ENCODE measurements around the gene PRKCE. TPM values are rescaled to one million over a fixed set of nuclear protein-coding genes. Genes with fewer than 3 reads are reported as not detected.

The PRKCE gene
- total RNA-seq, 1 experiment from 2014 or later = 1.3 TPM

DNA sequence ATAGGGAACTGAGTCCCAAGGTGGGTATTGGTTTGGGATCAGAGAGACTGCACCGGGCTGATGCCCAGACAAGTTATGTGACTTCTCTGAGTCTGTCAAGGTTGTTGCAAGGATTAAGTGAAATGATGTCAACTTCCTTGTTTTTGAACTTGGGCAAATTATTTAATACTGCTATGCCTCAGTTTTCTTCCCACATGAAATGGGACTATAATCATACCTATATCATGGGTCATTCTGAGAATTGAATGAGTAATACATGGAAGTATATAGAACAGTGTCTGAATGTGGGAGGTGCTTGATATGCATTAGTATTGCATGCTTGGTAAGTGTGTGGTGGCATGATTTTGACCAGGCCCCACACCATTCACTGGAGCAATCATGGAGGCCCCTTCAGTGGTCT lies 99.0 kb downstream of the PRKCE start:
- Histone ChIP-seq H3K79me1 (ENCODE audit: insufficient read depth, low read depth, low read length, poor library complexity, severe bottlenecking) (no peaks in the 10 kb centered on the region), H3K23ac (ENCODE audit: insufficient read length, low read depth, low read length) (no peak overlapping the region), H4K5ac (ENCODE audit: insufficient read length, low read depth, low read length) (no peak overlapping the region), H2BK20ac (ENCODE audit: low read depth, low read length, poor library complexity, severe bottlenecking) (no peak overlapping the region), H3K18ac (ENCODE audit: insufficient read length, low read depth, low read length) (no peak overlapping the region), H3K56ac (ENCODE audit: insufficient read length, low read depth, low read length) (no peak overlapping the region), H3K9me3 (ENCODE audit: control insufficient read depth, low read depth, low read length) (no peaks in the 10 kb centered on the region), H2AK5ac (ENCODE audit: insufficient read length, low read length) (no peak overlapping the region), H3T11ph (ENCODE audit: low read length) (no peak overlapping the region), H3K4me1 (ENCODE audit: insufficient read depth, low read length) (no peaks in the 10 kb centered on the region), H4K20me1 (ENCODE audit: control insufficient read depth, insufficient read depth, insufficient read length) (no peaks in the 10 kb centered on the region), H3K9ac (ENCODE audit: extremely low read depth, insufficient read length, low read length) (no peak overlapping the region), H2BK15ac (ENCODE audit: low read depth, low read length) (no peak overlapping the region), H4K8ac (replicated peaks; ENCODE audit: insufficient read length, low read depth, low read length) (no peak overlapping the region), H2BK5ac (ENCODE audit: insufficient read length, low read length) (no peak overlapping the region), H3K27ac (ENCODE audit: insufficient read length, low read depth, low read length) (no peak overlapping the region), H2BK120ac (ENCODE audit: low read depth, low read length, poor library complexity, severe bottlenecking) (no peak overlapping the region), H3K79me2 (ENCODE audit: insufficient read depth, low read length) (no peaks in the 10 kb centered on the region), H4K91ac (ENCODE audit: insufficient read length, low read depth, low read length) (no peak overlapping the region), H3K23me2 (ENCODE audit: insufficient read length, low read depth, low read length, poor library complexity, severe bottlenecking) (no peaks in the 10 kb centered on the region), H3K4me2 (ENCODE audit: insufficient read depth, insufficient read length, low read length) (no peak overlapping the region), H3K4ac (ENCODE audit: low read depth, low read length) (no peak overlapping the region), H2AFZ (ENCODE audit: low read length) (no peak overlapping the region), H3K27me3 (ENCODE audit: insufficient read depth, low read length) (no peaks in the 10 kb centered on the region), H2BK12ac (ENCODE audit: insufficient read length, low read depth, low read length) (no peak overlapping the region), H3K14ac (ENCODE audit: insufficient read depth, low read length) (no peak overlapping the region)
- Mint-ChIP-seq H3K4me1 (no peaks in the 10 kb centered on the region), H3K9me3 (peaks cover 10 to 11% of the 10 kb centered on the region in 2 experiments), H3K27me3 (ENCODE audit: low read depth) (peaks cover 5% of the 10 kb centered on the region), H3K27ac (no peak overlapping the region), H3K36me3 (ENCODE audit: insufficient read depth in 1 of 3, low read depth in 3 of 3) (peaks cover 0 to 10% (median 2%) of the 10 kb centered on the region in 3 experiments; a peak in 4 of 7 replicates), H3K4me3 (no peak overlapping the region)
- DNase-seq = no peak
- no CpG with 5 or more reads among the region's 1 CpG for WGBS (ENCODE audit: extremely low coverage, insufficient read length, low lambda C conversion rate)
- TF ChIP-seq, protein P1, sequence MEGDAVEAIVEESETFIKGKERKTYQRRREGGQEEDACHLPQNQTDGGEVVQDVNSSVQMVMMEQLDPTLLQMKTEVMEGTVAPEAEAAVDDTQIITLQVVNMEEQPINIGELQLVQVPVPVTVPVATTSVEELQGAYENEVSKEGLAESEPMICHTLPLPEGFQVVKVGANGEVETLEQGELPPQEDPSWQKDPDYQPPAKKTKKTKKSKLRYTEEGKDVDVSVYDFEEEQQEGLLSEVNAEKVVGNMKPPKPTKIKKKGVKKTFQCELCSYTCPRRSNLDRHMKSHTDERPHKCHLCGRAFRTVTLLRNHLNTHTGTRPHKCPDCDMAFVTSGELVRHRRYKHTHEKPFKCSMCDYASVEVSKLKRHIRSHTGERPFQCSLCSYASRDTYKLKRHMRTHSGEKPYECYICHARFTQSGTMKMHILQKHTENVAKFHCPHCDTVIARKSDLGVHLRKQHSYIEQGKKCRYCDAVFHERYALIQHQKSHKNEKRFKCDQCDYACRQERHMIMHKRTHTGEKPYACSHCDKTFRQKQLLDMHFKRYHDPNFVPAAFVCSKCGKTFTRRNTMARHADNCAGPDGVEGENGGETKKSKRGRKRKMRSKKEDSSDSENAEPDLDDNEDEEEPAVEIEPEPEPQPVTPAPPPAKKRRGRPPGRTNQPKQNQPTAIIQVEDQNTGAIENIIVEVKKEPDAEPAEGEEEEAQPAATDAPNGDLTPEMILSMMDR (conservative IDR thresholded peaks at IDR 0.05) = no peak
